Measurements from ENCODE around the gene ENPP3.

Gene ENPP3

GRCh38 chr6:131724114-131724513 is 87.0 kb downstream of the ENPP3 start (continued):
- TF ChIP-seq ZSCAN4 (tag by site-specific recombination; IDR thresholded peaks at IDR 0.05) = no peak
- TF ChIP-seq, protein P1, sequence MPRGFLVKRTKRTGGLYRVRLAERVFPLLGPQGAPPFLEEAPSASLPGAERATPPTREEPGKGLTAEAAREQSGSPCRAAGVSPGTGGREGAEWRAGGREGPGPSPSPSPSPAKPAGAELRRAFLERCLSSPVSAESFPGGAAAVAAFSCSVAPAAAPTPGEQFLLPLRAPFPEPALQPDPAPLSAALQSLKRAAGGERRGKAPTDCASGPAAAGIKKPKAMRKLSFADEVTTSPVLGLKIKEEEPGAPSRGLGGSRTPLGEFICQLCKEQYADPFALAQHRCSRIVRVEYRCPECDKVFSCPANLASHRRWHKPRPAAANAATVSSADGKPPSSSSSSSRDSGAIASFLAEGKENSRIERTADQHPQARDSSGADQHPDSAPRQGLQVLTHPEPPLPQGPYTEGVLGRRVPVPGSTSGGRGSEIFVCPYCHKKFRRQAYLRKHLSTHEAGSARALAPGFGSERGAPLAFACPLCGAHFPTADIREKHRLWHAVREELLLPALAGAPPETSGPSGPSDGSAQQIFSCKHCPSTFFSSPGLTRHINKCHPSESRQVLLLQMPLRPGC (tag by site-specific recombination; IDR thresholded peaks at IDR 0.05) = no peak
- no peak for TF ChIP-seq ZNF658 (tag by site-specific recombination; IDR thresholded peaks at IDR 0.05)
- no peak for TF ChIP-seq OVOL3 (tag by site-specific recombination; IDR thresholded peaks at IDR 0.05)
- no peak for TF ChIP-seq ZNF266 (tag by site-specific recombination; IDR thresholded peaks at IDR 0.05; ENCODE audit: low read depth)
- no peak for TF ChIP-seq EGR2 (tag by site-specific recombination; IDR thresholded peaks at IDR 0.05; ENCODE audit: low read depth)
- no peak for TF ChIP-seq ZNF555 (tag by site-specific recombination; conservative IDR thresholded peaks at IDR 0.05)

GRCh38 chr6:131727467-131727866 is 90.4 kb downstream of the ENPP3 start:
- H3K9me3 ChIP-seq (ENCODE audit: control insufficient read depth, insufficient read depth, low read depth, low read length) = no peaks in the 10 kb centered on the region
- TF ChIP-seq ZNF239 (tag by site-specific recombination; IDR thresholded peaks at IDR 0.05) = no peak
- TF ChIP-seq ZNF560 (tag by site-specific recombination; IDR thresholded peaks at IDR 0.05; ENCODE audit: borderline replicate concordance) = no peak
- TF ChIP-seq ZNF280C (tag by site-specific recombination; IDR thresholded peaks at IDR 0.05) = no peak
- no peak for TF ChIP-seq ZNF169 (tag by site-specific recombination; IDR thresholded peaks at IDR 0.05)
- no peak for TF ChIP-seq ZNF221 (tag by site-specific recombination; IDR thresholded peaks at IDR 0.05; ENCODE audit: borderline replicate concordance)
- TF ChIP-seq, protein P2, sequence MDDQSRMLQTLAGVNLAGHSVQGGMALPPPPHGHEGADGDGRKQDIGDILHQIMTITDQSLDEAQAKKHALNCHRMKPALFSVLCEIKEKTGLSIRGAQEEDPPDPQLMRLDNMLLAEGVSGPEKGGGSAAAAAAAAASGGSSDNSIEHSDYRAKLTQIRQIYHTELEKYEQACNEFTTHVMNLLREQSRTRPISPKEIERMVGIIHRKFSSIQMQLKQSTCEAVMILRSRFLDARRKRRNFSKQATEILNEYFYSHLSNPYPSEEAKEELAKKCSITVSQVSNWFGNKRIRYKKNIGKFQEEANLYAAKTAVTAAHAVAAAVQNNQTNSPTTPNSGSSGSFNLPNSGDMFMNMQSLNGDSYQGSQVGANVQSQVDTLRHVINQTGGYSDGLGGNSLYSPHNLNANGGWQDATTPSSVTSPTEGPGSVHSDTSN (CRISPR knock-in tag; IDR thresholded peaks at IDR 0.05) = no peak
- ChIA-PET CTCF (interaction anchor here (0.7 to 3.2 kb wide), 5 partner anchors 33 to 552 kb away, joined by 3 to 18 read pairs (median 4); no protein-coding TSS in a partner anchor), POLR2A (no interaction called here)
- no peak overlapping the region for H3K4me3 ChIP-seq (ENCODE audit: low read depth, low read length)
- no peaks in the 10 kb centered on the region for H3K4me1 ChIP-seq (ENCODE audit: control insufficient read depth, insufficient read depth, low read length)
- no peak overlapping the region for H3K27ac ChIP-seq (ENCODE audit: extremely low read depth, low read depth, low read length)
- H3K36me3 ChIP-seq (ENCODE audit: control insufficient read depth in 2 of 2, insufficient read depth in 1 of 2, low read length in 2 of 2) = no peaks in the 10 kb centered on the region

DNA sequence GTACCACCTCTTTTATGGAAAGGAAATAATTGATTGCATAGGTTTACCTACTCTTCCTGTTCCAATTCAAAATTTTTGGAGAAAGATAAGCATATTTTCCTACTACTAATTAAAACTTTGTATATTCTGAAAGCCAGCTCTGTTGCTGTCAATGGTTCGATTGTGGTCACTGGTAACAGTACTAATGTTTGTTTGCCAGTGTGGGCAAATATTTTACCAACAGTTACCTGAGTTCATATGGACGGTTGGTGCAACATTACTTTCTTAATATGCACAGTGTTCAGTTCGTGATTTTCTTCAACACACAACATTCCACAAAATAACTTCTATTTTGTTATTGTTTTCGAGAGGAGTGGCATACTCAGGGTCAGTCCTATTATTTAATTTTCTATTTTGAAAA is 90.8 kb downstream of the ENPP3 start:
- Histone ChIP-seq H3K4me1 (ENCODE audit: control insufficient read depth, insufficient read depth, low read length) (no peaks in the 10 kb centered on the region), H3K9me3 (ENCODE audit: control insufficient read depth, insufficient read depth, low read depth, low read length) (no peaks in the 10 kb centered on the region), H3K4me3 (ENCODE audit: low read depth, low read length) (no peak overlapping the region), H3K36me3 (ENCODE audit: control insufficient read depth in 2 of 2, insufficient read depth in 1 of 2, low read length in 2 of 2) (no peaks in the 10 kb centered on the region), H3K27ac (ENCODE audit: extremely low read depth, low read depth, low read length) (no peak overlapping the region)
- ChIA-PET POLR2A (no interaction called here), CTCF (interaction anchor here (0.7 to 3.2 kb wide), 5 partner anchors 33 to 552 kb away, joined by 3 to 18 read pairs (median 4); no protein-coding TSS in a partner anchor)
- TF ChIP-seq ZNF146 (tag by site-specific recombination; IDR thresholded peaks at IDR 0.05) (no peak), ZFHX2 (tag by site-specific recombination; conservative IDR thresholded peaks at IDR 0.05) (no peak), SP2 (tag by site-specific recombination; IDR thresholded peaks at IDR 0.05) (no peak), ZNF610 (tag by site-specific recombination; IDR thresholded peaks at IDR 0.05; ENCODE audit: borderline replicate concordance) (no peak), SCRT1 (tag by site-specific recombination; IDR thresholded peaks at IDR 0.05; ENCODE audit: borderline replicate concordance) (no peak), ZNF514 (tag by site-specific recombination; IDR thresholded peaks at IDR 0.05) (no peak), ZNF549 (tag by site-specific recombination; IDR thresholded peaks at IDR 0.05) (no peak), ZNF335 (tag by site-specific recombination; conservative IDR thresholded peaks at IDR 0.05) (no peak), BCL11A (tag by site-specific recombination; IDR thresholded peaks at IDR 0.05; ENCODE audit: low read depth) (no peak), ZNF76 (tag by site-specific recombination; IDR thresholded peaks at IDR 0.05; ENCODE audit: borderline replicate concordance, low read depth) (no peak), OSR2 (tag by site-specific recombination; IDR thresholded peaks at IDR 0.05) (no peak), GFI1B (tag by site-specific recombination; IDR thresholded peaks at IDR 0.05) (no peak), ZNF148 (tag by site-specific recombination; IDR thresholded peaks at IDR 0.05; ENCODE audit: borderline replicate concordance) (no peak)
